Sigmoid colon (tissue), 7 donors: ENCODE results near the gene TMEM145. TPM values are rescaled to one million over a fixed set of nuclear protein-coding genes. Genes with fewer than 3 reads are reported as not detected.

Experiments
- DNase-seq: peaks from one replicate; pipeline ENCODE4 v3.0.0-alpha.2; 2019
- H3K27ac ChIP-seq, 4 donors: fragments of 200-600 bp; sonication (generic); one replicate each; pipeline ENCODE4 v1.5.1; 2016 to 2019; ENCODE audit warnings: mild to moderate bottlenecking in 1 of 4
- H3K27me3 ChIP-seq, 3 donors: fragments of 200-600 bp; sonication (generic); one replicate each; pipeline ENCODE4 v1.5.1; 2019; ENCODE audit warnings: mild to moderate bottlenecking in 1 of 3
- H3K36me3 ChIP-seq, 4 donors: fragments of 200-600 bp; sonication (generic); one replicate each; pipeline ENCODE4 v1.5.1; 2016 to 2019
- H3K4me1 ChIP-seq, 4 donors: fragments of 200-600 bp; sonication (generic); one replicate each; pipeline ENCODE4 v1.5.1; 2017 to 2019
- H3K4me3 ChIP-seq, 4 donors: fragments of 200-600 bp; sonication (generic); one replicate each; pipeline ENCODE4 v1.5.1; 2017 to 2019; ENCODE audit warnings: mild to moderate bottlenecking in 2 of 4, moderate library complexity in 1 of 4
- H3K9me3 ChIP-seq, 4 donors: fragments of 200-600 bp in 3 of 4; sonication (generic) in 3 of 4; one replicate each; pipeline versions ENCODE4 v1.5.1 to v1.6.1; 2013 to 2019
- CTCF ChIP-seq, 4 experiments: fragments of 450-650 bp in 3 of 4; fragments of 200-600 bp in 1 of 4; IDR thresholded peaks; one replicate each; pipeline ENCODE4 v1.5.1; 2016 to 2019; ENCODE audit warnings: antibody characterized with exemption in 4 of 4, mild to moderate bottlenecking in 3 of 4, moderate library complexity in 2 of 4
- EP300 ChIP-seq, 4 donors: sonication (generic); formaldehyde crosslinking; IDR thresholded peaks; one replicate each; pipeline ENCODE4 v1.6.1; 2017; ENCODE audit warnings: antibody characterized with exemption in 4 of 4
- POLR2A ChIP-seq, 2 donors: fragments of 450-650 bp; IDR thresholded peaks; one replicate each; pipeline ENCODE4 v1.6.1; 2016; ENCODE audit warnings: antibody characterized with exemption in 2 of 2, mild to moderate bottlenecking in 2 of 2, moderate library complexity in 2 of 2
- POLR2AphosphoS5 ChIP-seq, 4 donors: sonication (generic); formaldehyde crosslinking; IDR thresholded peaks; one replicate each; pipeline ENCODE4 v1.6.1; 2017; ENCODE audit warnings: antibody characterized with exemption in 4 of 4
- WGBS, 2 donors: extraction: QIAGEN DNeasy Blood & Tissue Kit; methylation state at CpG; one replicate each; pipeline ENCODE4 v1.1.7; 2013; 5-methylcytosine and 5-hydroxymethylcytosine counted together
- intact Hi-C: fragments of 100-400 bp; cut with DNase I; formaldehyde crosslinking; loops from one replicate; pipeline ENCODE4 v1.15.1; 2023
- polyA plus RNA-seq, 3 donors: library from polyadenylated mRNA; stranded (reverse); fragments of 200-250 nt; gene quantifications; one replicate each; pipeline ENCODE4 v1.2.3, GENCODE V29; 2013
- total RNA-seq, 4 donors: library from RNA; depleted of rRNA; stranded (reverse); fragments of >200 nt; gene quantifications; one replicate each; pipeline ENCODE4 v1.1.0, GENCODE V29; 2016
- donor health status: healthy with polysubstance abuse.
- donor health status: Bipolar disorder and iron deficiency.
- donor health status: healthy.

The TMEM145 gene
- total and polyA plus RNA-seq, 7 donors = 0.54 to 4.4 (median 0.65) TPM; not detected in 3

GRCh38 chr19:42290523-42291434, 22.3 kb upstream of the TMEM145 start:
- H3K27me3 ChIP-seq = no peaks in the 10 kb centered on the region
- intact Hi-C loops = loop anchor here (10.0 kb wide), 1 partner anchor 156 kb away; the partner anchor contains the start of gene POU2F2
- H3K4me1 ChIP-seq = peaks cover 0 to 13% (median 12%) of the 10 kb centered on the region in 4 donors
- peaks cover 29 to 88% (median 73%) of the 10 kb centered on the region in 4 donors for H3K36me3 ChIP-seq
- 79 to 85% methylated on average over 31 of the region's 31 CpGs for WGBS, 2 donors
- TF ChIP-seq POLR2AphosphoS5 (IDR thresholded peaks at IDR 0.05) (no peak), EP300 (IDR thresholded peaks at IDR 0.05) (no peak), CTCF (IDR thresholded peaks at IDR 0.05) (no peak), POLR2A (IDR thresholded peaks at IDR 0.05) (no peak)
- no peak overlapping the region for H3K27ac ChIP-seq
- no peak overlapping the region for H3K4me3 ChIP-seq
- no peaks in the 10 kb centered on the region for H3K9me3 ChIP-seq
- no peak for DNase-seq

GRCh38 chr19:42291435-42291810, 21.7 kb upstream of the TMEM145 start:
- Histone ChIP-seq H3K27me3 (no peaks in the 10 kb centered on the region), H3K27ac (no peak overlapping the region), H3K4me3 (no peak overlapping the region), H3K36me3 (peaks cover 29 to 88% (median 73%) of the 10 kb centered on the region in 4 donors), H3K4me1 (peaks cover 0 to 7% (median 5%) of the 10 kb centered on the region in 4 donors), H3K9me3 (no peaks in the 10 kb centered on the region)
- 27 to 62% methylated on average over 9 of the region's 9 CpGs for WGBS, 2 donors
- TF ChIP-seq CTCF (IDR thresholded peaks at IDR 0.05) (no peak), EP300 (IDR thresholded peaks at IDR 0.05) (no peak), POLR2A (IDR thresholded peaks at IDR 0.05) (no peak), POLR2AphosphoS5 (IDR thresholded peaks at IDR 0.05) (no peak)
- DNase-seq = no peak
- intact Hi-C loops = loop anchor here (10.0 kb wide), 1 partner anchor 157 kb away; the partner anchor contains the start of gene POU2F2

- 54 to 83% methylated on average over 27 of the region's 27 CpGs for WGBS, 2 donors
- Histone ChIP-seq H3K9me3 (no peaks in the 10 kb centered on the region), H3K27me3 (no peaks in the 10 kb centered on the region), H3K36me3 (peaks cover 29 to 85% (median 69%) of the 10 kb centered on the region in 4 donors), H3K4me1 (peaks cover 0 to 3% (median 0%) of the 10 kb centered on the region in 4 donors), H3K27ac (no peak overlapping the region), H3K4me3 (no peak overlapping the region)
- intact Hi-C loops = loop anchor here (10.0 kb wide), 1 partner anchor 158 kb away; the partner anchor contains the start of gene POU2F2
- no peak for DNase-seq
- TF ChIP-seq POLR2AphosphoS5 (IDR thresholded peaks at IDR 0.05) = no peak
- no peak for TF ChIP-seq CTCF (IDR thresholded peaks at IDR 0.05)
- TF ChIP-seq EP300 (IDR thresholded peaks at IDR 0.05) = no peak
- TF ChIP-seq POLR2A (IDR thresholded peaks at IDR 0.05) = no peak
Observed at GRCh38 chr19:42292042-42292960, 20.8 kb upstream of the TMEM145 start.

- intact Hi-C loops = loop anchor here (10.0 kb wide), 1 partner anchor 158 kb away; the partner anchor contains the start of gene POU2F2
- no peak for DNase-seq
- H3K4me1 ChIP-seq = peaks cover 0 to 3% (median 0%) of the 10 kb centered on the region in 4 donors
- no peaks in the 10 kb centered on the region for H3K9me3 ChIP-seq
- no peaks in the 10 kb centered on the region for H3K27me3 ChIP-seq
- TF ChIP-seq POLR2A (IDR thresholded peaks at IDR 0.05) (no peak), POLR2AphosphoS5 (IDR thresholded peaks at IDR 0.05) (no peak), EP300 (IDR thresholded peaks at IDR 0.05) (no peak), CTCF (IDR thresholded peaks at IDR 0.05) (no peak)
- H3K36me3 ChIP-seq = peaks cover 29 to 79% (median 63%) of the 10 kb centered on the region in 4 donors
- H3K4me3 ChIP-seq = no peak overlapping the region
- 92 to 94% methylated on average over 14 of the region's 14 CpGs for WGBS, 2 donors
- H3K27ac ChIP-seq = no peak overlapping the region
Observed at GRCh38 chr19:42292963-42293362, 20.1 kb upstream of the TMEM145 start.
